Parathyroid adenoma (tissue), 2 donors: ENCODE measurements around the gene PTGDS.

Source experiments
- H2AFZ ChIP-seq: fragments of 300-600 bp; sonication (generic); one replicate; pipeline ENCODE4 v1.7.0; 2017; ENCODE audit warnings: antibody characterized with exemption, mild to moderate bottlenecking
- H3K27ac ChIP-seq: fragments of 300-600 bp; sonication (generic); one replicate; pipeline ENCODE4 v1.7.0; 2017
- H3K27me3 ChIP-seq: fragments of 300-600 bp; sonication (generic); one replicate; pipeline ENCODE4 v1.7.0; 2017; ENCODE audit warnings: low read length; ENCODE audit not compliant: control insufficient read depth, insufficient read depth
- H3K36me3 ChIP-seq: fragments of 300-600 bp; sonication (generic); one replicate; pipeline ENCODE4 v1.7.0; 2017; ENCODE audit warnings: low read length; ENCODE audit not compliant: control insufficient read depth, insufficient read depth
- H3K4me1 ChIP-seq: fragments of 300-600 bp; sonication (generic); one replicate; pipeline ENCODE4 v1.7.0; 2017; ENCODE audit warnings: control low read depth
- H3K4me2 ChIP-seq: fragments of 300-600 bp; sonication (generic); one replicate; pipeline ENCODE4 v1.7.0; 2017; ENCODE audit warnings: low read length
- H3K4me3 ChIP-seq: fragments of 300-600 bp; sonication (generic); one replicate; pipeline ENCODE4 v1.7.0; 2017; ENCODE audit warnings: low read depth, low read length
- H3K79me2 ChIP-seq: fragments of 300-600 bp; sonication (generic); one replicate; pipeline ENCODE4 v1.7.0; 2017; ENCODE audit warnings: control low read depth
- H3K9ac ChIP-seq: fragments of 300-600 bp; sonication (generic); one replicate; pipeline ENCODE4 v1.7.0; 2017; ENCODE audit warnings: mild to moderate bottlenecking
- H3K9me3 ChIP-seq: fragments of 300-600 bp; sonication (generic); one replicate; pipeline ENCODE4 v1.7.0; 2017; ENCODE audit warnings: low read length; ENCODE audit not compliant: control insufficient read depth
- CTCF ChIP-seq: fragments of 300-600 bp; sonication (generic); IDR thresholded peaks from one replicate; pipeline ENCODE4 v1.7.0; 2017; ENCODE audit warnings: antibody characterized with exemption, mild to moderate bottlenecking
- donor health status: primary hyperparathyroidism.

PTGDS gene

GRCh38 chr9:136983656-136984314 lies 6.5 kb downstream of the PTGDS start:
- H3K9me3 ChIP-seq = no peaks in the 10 kb centered on the region
- no peaks in the 10 kb centered on the region for H3K79me2 ChIP-seq
- H3K4me2 ChIP-seq = no peak overlapping the region
- H3K36me3 ChIP-seq = no peaks in the 10 kb centered on the region
- no peak for TF ChIP-seq CTCF
- no peaks in the 10 kb centered on the region for H3K4me1 ChIP-seq
- H3K27ac ChIP-seq = no peak overlapping the region
- H2AFZ ChIP-seq = no peak overlapping the region
- no peak overlapping the region for H3K9ac ChIP-seq
- H3K4me3 ChIP-seq = no peak overlapping the region
- no peaks in the 10 kb centered on the region for H3K27me3 ChIP-seq

GRCh38 chr9:136984464-136985026 lies 7.2 kb downstream of the PTGDS start:
- Histone ChIP-seq H3K4me2 (no peak overlapping the region), H3K9ac (no peak overlapping the region), H3K4me1 (no peaks in the 10 kb centered on the region), H3K36me3 (no peaks in the 10 kb centered on the region), H3K4me3 (no peak overlapping the region), H3K27ac (no peak overlapping the region), H2AFZ (no peak overlapping the region), H3K27me3 (no peaks in the 10 kb centered on the region), H3K79me2 (no peaks in the 10 kb centered on the region), H3K9me3 (no peaks in the 10 kb centered on the region)
- no peak for TF ChIP-seq CTCF

GRCh38 chr9:136985027-136985602 lies 7.8 kb downstream of the PTGDS start:
- no peak overlapping the region for H3K4me2 ChIP-seq
- no peak for TF ChIP-seq CTCF
- no peak overlapping the region for H2AFZ ChIP-seq
- H3K9me3 ChIP-seq = no peaks in the 10 kb centered on the region
- no peaks in the 10 kb centered on the region for H3K36me3 ChIP-seq
- H3K4me3 ChIP-seq = no peak overlapping the region
- no peak overlapping the region for H3K27ac ChIP-seq
- no peaks in the 10 kb centered on the region for H3K79me2 ChIP-seq
- H3K27me3 ChIP-seq = no peaks in the 10 kb centered on the region
- no peaks in the 10 kb centered on the region for H3K4me1 ChIP-seq
- H3K9ac ChIP-seq = no peak overlapping the region

GRCh38 chr9:136985853-136986252 lies 8.5 kb downstream of the PTGDS start:
- no peak overlapping the region for H2AFZ ChIP-seq
- no peaks in the 10 kb centered on the region for H3K9me3 ChIP-seq
- no peaks in the 10 kb centered on the region for H3K4me1 ChIP-seq
- TF ChIP-seq CTCF = no peak
- no peak overlapping the region for H3K4me2 ChIP-seq
- no peaks in the 10 kb centered on the region for H3K36me3 ChIP-seq
- no peak overlapping the region for H3K27ac ChIP-seq
- H3K9ac ChIP-seq = no peak overlapping the region
- H3K79me2 ChIP-seq = no peaks in the 10 kb centered on the region
- no peak overlapping the region for H3K4me3 ChIP-seq
- H3K27me3 ChIP-seq = no peaks in the 10 kb centered on the region
